H1 (cell line): Measurements from ENCODE around the gene BEX3. TPM values are rescaled to one million over a fixed set of nuclear protein-coding genes. Genes with fewer than 3 reads are reported as not detected.

Source experiments
- BCL11A ChIP-seq, 2 experiments: IDR thresholded peaks; one replicate each; pipeline ENCODE4 v1.6.1; 2011; ENCODE audit warnings: low read depth in 2 of 2, low read length in 2 of 2, mild to moderate bottlenecking in 2 of 2
- BRCA1 ChIP-seq: IDR thresholded peaks from 2 replicates; pipeline ENCODE4 v1.6.1; 2012; ENCODE audit warnings: low read depth, low read length, improper control_type of control experiment
- CHD1 ChIP-seq: IDR thresholded peaks from 2 replicates; pipeline ENCODE4 v1.6.1; 2012; ENCODE audit warnings: low read depth, low read length, improper control_type of control experiment
- CREB1 ChIP-seq: IDR thresholded peaks from 2 replicates; pipeline ENCODE4 v1.6.1; 2012; ENCODE audit warnings: inconsistent platforms
- NRF1 ChIP-seq: IDR thresholded peaks from 2 replicates; pipeline ENCODE4 v1.6.1; 2011; ENCODE audit warnings: mild to moderate bottlenecking, low read depth, low read length, improper control_type of control experiment
- POLR2A ChIP-seq, 2 experiments: IDR thresholded peaks; 1 replicate in 1 of 2; 2 replicates in 1 of 2; pipeline ENCODE4 v1.6.1; 2011; ENCODE audit warnings: low read depth in 2 of 2, low read length in 2 of 2, mild to moderate bottlenecking in 2 of 2; ENCODE audit errors: control extremely low read depth in 1 of 2
- RBBP5 ChIP-seq: IDR thresholded peaks from 2 replicates; pipeline ENCODE4 v1.7.1; 2012; ENCODE audit warnings: low read depth, mild to moderate bottlenecking, inconsistent platforms, low read length, moderate library complexity, borderline replicate concordance
- SP1 ChIP-seq: IDR thresholded peaks from 2 replicates; pipeline ENCODE4 v1.6.1; 2011; ENCODE audit warnings: low read depth, low read length
- TBP ChIP-seq: IDR thresholded peaks from 2 replicates; pipeline ENCODE4 v1.6.1; 2011; ENCODE audit warnings: low read depth, low read length, improper control_type of control experiment
- TEAD4 ChIP-seq: IDR thresholded peaks from 2 replicates; pipeline ENCODE4 v1.6.1; 2012; ENCODE audit warnings: low read depth, low read length, inconsistent platforms, mixed read lengths
- polyA plus RNA-seq, 7 experiments: library from polyadenylated mRNA; depleted of rRNA in 3 of 7; stranded (reverse) in 5 of 7; unstranded in 2 of 7; fragments of >200 nt in 5 of 7; fragments of 200-250 nt in 2 of 7; gene quantifications; 1 replicate in 5 of 7; 2 replicates in 1 of 7; 4 replicates in 1 of 7; pipeline versions ENCODE4 v1.2.1 to v1.2.3, GENCODE V29; 2011 to 2013; ENCODE audit warnings: missing spikeins in 2 of 7, mixed read lengths in 2 of 7
- total RNA-seq: library from RNA; stranded (reverse); fragmentation: NEBNext Ultra II Directional; extraction: Animal tissue kit (Norgen Biotek cat#: 25700); gene quantifications from 2 replicates; pipeline ENCODE4 v1.2.1, GENCODE V29; 2021
- TF ChIP-seq, protein P1 (sequence below): fragments of 300-600 bp; sonication (generic); IDR thresholded peaks from 2 replicates; pipeline ENCODE4 v1.7.1; 2012; ENCODE audit warnings: low read length, moderate library complexity, mild to moderate bottlenecking, inconsistent platforms; ENCODE audit not compliant: insufficient replicate concordance

BEX3 gene
- total and polyA plus RNA-seq, 2 of the 8 experiments (the other 6 are each of a cell fraction or from before 2014, with no cell fraction given): 330 to 366 TPM

DNA sequence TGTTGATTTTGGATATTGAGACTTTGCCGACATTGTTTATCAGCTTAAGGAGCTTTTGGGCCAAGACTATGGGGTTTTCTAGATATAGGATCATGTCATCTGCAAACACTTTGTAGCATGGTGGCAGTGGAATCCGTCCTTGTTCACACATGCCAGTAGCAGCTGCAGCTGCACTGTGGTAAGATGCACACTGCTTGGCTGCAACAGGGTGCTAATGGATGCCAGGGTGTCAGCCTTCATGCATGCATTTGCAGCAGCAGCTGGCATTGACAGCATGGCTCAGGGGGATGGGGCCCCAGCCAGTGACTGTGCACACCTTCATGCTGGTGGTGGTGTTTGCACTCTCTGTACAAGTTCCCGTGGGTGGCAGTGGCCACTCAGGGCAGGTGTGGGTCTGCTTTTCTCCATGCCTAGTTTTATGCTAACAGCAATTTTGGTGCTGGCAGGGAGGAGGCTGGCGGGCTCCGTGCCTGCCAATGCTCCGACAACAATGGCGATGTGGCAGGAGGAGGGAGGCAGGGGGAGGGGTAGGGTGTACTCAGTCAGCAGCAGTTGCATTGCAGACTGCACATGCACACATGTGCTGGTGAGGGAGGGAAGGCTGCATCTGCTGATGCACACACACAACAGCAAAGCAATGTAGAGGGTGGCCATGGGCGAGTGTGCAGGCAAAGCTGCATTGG is 37.5 kb downstream of the BEX3 start (continued):
- TF ChIP-seq, protein P1, sequence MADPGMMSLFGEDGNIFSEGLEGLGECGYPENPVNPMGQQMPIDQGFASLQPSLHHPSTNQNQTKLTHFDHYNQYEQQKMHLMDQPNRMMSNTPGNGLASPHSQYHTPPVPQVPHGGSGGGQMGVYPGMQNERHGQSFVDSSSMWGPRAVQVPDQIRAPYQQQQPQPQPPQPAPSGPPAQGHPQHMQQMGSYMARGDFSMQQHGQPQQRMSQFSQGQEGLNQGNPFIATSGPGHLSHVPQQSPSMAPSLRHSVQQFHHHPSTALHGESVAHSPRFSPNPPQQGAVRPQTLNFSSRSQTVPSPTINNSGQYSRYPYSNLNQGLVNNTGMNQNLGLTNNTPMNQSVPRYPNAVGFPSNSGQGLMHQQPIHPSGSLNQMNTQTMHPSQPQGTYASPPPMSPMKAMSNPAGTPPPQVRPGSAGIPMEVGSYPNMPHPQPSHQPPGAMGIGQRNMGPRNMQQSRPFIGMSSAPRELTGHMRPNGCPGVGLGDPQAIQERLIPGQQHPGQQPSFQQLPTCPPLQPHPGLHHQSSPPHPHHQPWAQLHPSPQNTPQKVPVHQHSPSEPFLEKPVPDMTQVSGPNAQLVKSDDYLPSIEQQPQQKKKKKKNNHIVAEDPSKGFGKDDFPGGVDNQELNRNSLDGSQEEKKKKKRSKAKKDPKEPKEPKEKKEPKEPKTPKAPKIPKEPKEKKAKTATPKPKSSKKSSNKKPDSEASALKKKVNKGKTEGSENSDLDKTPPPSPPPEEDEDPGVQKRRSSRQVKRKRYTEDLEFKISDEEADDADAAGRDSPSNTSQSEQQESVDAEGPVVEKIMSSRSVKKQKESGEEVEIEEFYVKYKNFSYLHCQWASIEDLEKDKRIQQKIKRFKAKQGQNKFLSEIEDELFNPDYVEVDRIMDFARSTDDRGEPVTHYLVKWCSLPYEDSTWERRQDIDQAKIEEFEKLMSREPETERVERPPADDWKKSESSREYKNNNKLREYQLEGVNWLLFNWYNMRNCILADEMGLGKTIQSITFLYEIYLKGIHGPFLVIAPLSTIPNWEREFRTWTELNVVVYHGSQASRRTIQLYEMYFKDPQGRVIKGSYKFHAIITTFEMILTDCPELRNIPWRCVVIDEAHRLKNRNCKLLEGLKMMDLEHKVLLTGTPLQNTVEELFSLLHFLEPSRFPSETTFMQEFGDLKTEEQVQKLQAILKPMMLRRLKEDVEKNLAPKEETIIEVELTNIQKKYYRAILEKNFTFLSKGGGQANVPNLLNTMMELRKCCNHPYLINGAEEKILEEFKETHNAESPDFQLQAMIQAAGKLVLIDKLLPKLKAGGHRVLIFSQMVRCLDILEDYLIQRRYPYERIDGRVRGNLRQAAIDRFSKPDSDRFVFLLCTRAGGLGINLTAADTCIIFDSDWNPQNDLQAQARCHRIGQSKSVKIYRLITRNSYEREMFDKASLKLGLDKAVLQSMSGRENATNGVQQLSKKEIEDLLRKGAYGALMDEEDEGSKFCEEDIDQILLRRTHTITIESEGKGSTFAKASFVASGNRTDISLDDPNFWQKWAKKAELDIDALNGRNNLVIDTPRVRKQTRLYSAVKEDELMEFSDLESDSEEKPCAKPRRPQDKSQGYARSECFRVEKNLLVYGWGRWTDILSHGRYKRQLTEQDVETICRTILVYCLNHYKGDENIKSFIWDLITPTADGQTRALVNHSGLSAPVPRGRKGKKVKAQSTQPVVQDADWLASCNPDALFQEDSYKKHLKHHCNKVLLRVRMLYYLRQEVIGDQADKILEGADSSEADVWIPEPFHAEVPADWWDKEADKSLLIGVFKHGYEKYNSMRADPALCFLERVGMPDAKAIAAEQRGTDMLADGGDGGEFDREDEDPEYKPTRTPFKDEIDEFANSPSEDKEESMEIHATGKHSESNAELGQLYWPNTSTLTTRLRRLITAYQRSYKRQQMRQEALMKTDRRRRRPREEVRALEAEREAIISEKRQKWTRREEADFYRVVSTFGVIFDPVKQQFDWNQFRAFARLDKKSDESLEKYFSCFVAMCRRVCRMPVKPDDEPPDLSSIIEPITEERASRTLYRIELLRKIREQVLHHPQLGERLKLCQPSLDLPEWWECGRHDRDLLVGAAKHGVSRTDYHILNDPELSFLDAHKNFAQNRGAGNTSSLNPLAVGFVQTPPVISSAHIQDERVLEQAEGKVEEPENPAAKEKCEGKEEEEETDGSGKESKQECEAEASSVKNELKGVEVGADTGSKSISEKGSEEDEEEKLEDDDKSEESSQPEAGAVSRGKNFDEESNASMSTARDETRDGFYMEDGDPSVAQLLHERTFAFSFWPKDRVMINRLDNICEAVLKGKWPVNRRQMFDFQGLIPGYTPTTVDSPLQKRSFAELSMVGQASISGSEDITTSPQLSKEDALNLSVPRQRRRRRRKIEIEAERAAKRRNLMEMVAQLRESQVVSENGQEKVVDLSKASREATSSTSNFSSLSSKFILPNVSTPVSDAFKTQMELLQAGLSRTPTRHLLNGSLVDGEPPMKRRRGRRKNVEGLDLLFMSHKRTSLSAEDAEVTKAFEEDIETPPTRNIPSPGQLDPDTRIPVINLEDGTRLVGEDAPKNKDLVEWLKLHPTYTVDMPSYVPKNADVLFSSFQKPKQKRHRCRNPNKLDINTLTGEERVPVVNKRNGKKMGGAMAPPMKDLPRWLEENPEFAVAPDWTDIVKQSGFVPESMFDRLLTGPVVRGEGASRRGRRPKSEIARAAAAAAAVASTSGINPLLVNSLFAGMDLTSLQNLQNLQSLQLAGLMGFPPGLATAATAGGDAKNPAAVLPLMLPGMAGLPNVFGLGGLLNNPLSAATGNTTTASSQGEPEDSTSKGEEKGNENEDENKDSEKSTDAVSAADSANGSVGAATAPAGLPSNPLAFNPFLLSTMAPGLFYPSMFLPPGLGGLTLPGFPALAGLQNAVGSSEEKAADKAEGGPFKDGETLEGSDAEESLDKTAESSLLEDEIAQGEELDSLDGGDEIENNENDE: no peak
- TF ChIP-seq BRCA1: no peak
- no peak for TF ChIP-seq POLR2A (IDR thresholded peaks at IDR 0.05; ENCODE audit: control extremely low read depth in 1 of 2, low read depth in 2 of 2, low read length in 2 of 2)
- TF ChIP-seq SP1: no peak
- TF ChIP-seq TEAD4: no peak
- no peak for TF ChIP-seq NRF1
- no peak for TF ChIP-seq BCL11A (IDR thresholded peaks at IDR 0.05; ENCODE audit: low read depth in 2 of 2, low read length in 2 of 2)
- TF ChIP-seq CREB1: no peak
- TF ChIP-seq CHD1: no peak
- no peak for TF ChIP-seq TBP
- no peak for TF ChIP-seq RBBP5
